Tibial nerve (tissue), 3 donors: ENCODE results near the gene CACNG8.

Experiments used
- POLR2A ChIP-seq, 2 donors: fragments of 450-650 bp; IDR thresholded peaks; one replicate each; pipeline ENCODE4 v1.6.1; 2017; ENCODE audit warnings: antibody characterized with exemption in 2 of 2, mild to moderate bottlenecking in 2 of 2, moderate library complexity in 2 of 2
- TF ChIP-seq, protein P1 (sequence below), 5 experiments: fragments of 200-600 bp in 3 of 5; fragments of 450-650 bp in 2 of 5; sonication (generic) in 3 of 5; IDR thresholded peaks; one replicate each; pipeline ENCODE4 v1.5.1; 2016 to 2019; ENCODE audit warnings: antibody characterized with exemption in 5 of 5, mild to moderate bottlenecking in 3 of 5, moderate library complexity in 2 of 5

DNA sequence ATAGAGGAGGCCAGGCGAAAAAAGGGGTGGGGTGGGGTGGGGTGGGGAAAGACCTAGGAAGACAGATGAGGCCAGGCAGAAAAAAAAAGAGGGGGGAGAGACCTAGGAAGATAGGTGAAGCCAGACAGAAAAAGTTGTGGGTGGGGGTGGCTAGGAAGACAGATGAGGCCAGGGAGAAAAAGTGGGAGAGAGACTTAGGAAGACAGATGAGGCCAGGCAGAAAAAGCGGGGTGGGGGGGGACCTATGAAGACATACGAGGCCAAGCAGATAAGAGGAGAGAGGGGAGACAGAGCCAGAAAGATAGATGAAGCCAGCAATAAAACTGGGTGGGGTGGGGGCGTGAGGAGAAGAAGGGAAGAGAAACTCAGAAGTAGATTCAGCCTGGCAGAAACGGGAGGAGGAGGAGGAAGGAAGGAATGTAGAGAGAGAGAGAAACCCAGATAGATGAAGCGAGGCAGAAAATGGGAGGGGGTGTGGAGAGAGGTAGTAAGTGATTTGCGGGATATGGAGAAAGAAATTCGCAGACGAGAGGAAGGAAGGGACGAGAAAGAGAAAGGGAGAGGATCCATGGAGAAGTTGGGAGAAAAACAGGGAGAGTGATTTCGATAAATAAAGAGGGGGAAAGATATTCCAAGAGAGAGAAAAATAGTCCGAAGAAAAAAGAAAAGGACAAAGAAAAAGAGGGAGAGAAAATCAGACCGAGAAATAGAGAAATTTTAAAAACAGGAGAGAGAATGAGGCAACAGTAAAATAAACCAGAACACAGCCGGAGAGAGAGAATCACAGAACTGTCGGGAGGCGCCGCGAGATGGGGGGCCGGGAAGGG is 16.5 kb downstream of the CACNG8 start:
- TF ChIP-seq, protein P1, sequence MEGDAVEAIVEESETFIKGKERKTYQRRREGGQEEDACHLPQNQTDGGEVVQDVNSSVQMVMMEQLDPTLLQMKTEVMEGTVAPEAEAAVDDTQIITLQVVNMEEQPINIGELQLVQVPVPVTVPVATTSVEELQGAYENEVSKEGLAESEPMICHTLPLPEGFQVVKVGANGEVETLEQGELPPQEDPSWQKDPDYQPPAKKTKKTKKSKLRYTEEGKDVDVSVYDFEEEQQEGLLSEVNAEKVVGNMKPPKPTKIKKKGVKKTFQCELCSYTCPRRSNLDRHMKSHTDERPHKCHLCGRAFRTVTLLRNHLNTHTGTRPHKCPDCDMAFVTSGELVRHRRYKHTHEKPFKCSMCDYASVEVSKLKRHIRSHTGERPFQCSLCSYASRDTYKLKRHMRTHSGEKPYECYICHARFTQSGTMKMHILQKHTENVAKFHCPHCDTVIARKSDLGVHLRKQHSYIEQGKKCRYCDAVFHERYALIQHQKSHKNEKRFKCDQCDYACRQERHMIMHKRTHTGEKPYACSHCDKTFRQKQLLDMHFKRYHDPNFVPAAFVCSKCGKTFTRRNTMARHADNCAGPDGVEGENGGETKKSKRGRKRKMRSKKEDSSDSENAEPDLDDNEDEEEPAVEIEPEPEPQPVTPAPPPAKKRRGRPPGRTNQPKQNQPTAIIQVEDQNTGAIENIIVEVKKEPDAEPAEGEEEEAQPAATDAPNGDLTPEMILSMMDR (IDR thresholded peaks at IDR 0.05): no peak
- no peak for TF ChIP-seq POLR2A (IDR thresholded peaks at IDR 0.05)
